Endodermal cell (in vitro differentiated cells): ENCODE data around the gene UVRAG. TPM values are rescaled to one million over a fixed set of nuclear protein-coding genes. Genes with fewer than 3 reads are reported as not detected.

Experiments used
- DNase-seq: peaks from one replicate; pipeline ENCODE4 v3.0.0-alpha.2; 2017
- H3K27ac ChIP-seq: 2 replicates; pipeline ENCODE4 v1.5.1; 2013; ENCODE audit warnings: mild to moderate bottlenecking, low read depth, low read length, moderate library complexity
- H3K27me3 ChIP-seq: 2 replicates; pipeline ENCODE4 v1.6.1; 2013; ENCODE audit warnings: mild to moderate bottlenecking, low read length, moderate library complexity; ENCODE audit not compliant: insufficient read depth, control insufficient read depth, poor library complexity, severe bottlenecking
- H3K36me3 ChIP-seq: 2 replicates; pipeline ENCODE4 v1.7.0; 2013; ENCODE audit warnings: mild to moderate bottlenecking, low read length, moderate library complexity; ENCODE audit not compliant: control insufficient read depth, insufficient read depth
- H3K4me1 ChIP-seq: one replicate; pipeline ENCODE4 v1.7.0; 2013; ENCODE audit warnings: low read length; ENCODE audit not compliant: control insufficient read depth, insufficient read depth
- H3K4me3 ChIP-seq: 2 replicates; pipeline ENCODE4 v1.5.1; 2013; ENCODE audit warnings: mild to moderate bottlenecking, low read length, moderate library complexity
- H3K9ac ChIP-seq: 2 replicates; pipeline ENCODE4 v1.6.1; 2013; ENCODE audit warnings: mild to moderate bottlenecking, low read length, moderate library complexity; ENCODE audit not compliant: poor library complexity, severe bottlenecking; ENCODE audit errors: extremely low read depth
- H3K9me3 ChIP-seq: 2 replicates; pipeline ENCODE4 v1.6.1; 2013; ENCODE audit warnings: mild to moderate bottlenecking, low read length, moderate library complexity; ENCODE audit not compliant: control insufficient read depth
- H3K27ac Mint-ChIP-seq: 2 replicates; pipeline ENCODE4 v1.8.0; 2020; ENCODE audit warnings: mixed read lengths
- H3K27me3 Mint-ChIP-seq: 2 replicates; pipeline ENCODE4 v1.8.0; 2021; ENCODE audit warnings: mild to moderate bottlenecking, mixed read lengths; ENCODE audit not compliant: insufficient read depth
- H3K36me3 Mint-ChIP-seq: 2 replicates; pipeline ENCODE4 v1.8.0; 2020; ENCODE audit warnings: low read depth, mixed read lengths
- H3K4me1 Mint-ChIP-seq: 2 replicates; pipeline ENCODE4 v1.8.0; 2020; ENCODE audit warnings: mixed read lengths
- H3K4me3 Mint-ChIP-seq: 2 replicates; pipeline ENCODE4 v1.8.0; 2020; ENCODE audit warnings: mild to moderate bottlenecking, moderate library complexity, mixed read lengths
- H3K9me3 Mint-ChIP-seq: 2 replicates; pipeline ENCODE4 v1.8.0; 2020; ENCODE audit warnings: mild to moderate bottlenecking, mixed read lengths
- CTCF ChIP-seq: fragments of 200-600 bp; sonication (generic); conservative IDR thresholded peaks from 2 replicates; pipeline ENCODE4 v1.5.0; 2021; ENCODE audit warnings: antibody characterized with exemption, mild to moderate bottlenecking
- WGBS, 2 experiments: methylation state at CpG; one replicate each; pipeline versions ENCODE4 v1.1.5 to v1.1.7; 2013; ENCODE audit warnings: missing lambda C conversion rate in 2 of 2, mixed read lengths in 1 of 2; ENCODE audit not compliant: insufficient coverage in 1 of 2, insufficient read length in 1 of 2; 5-methylcytosine and 5-hydroxymethylcytosine counted together
- total RNA-seq, 2 donors: library from RNA; stranded (reverse); fragmentation: NEBNext Ultra II Directional in 1 of 2; extraction: Animal tissue kit (Norgen Biotek cat#: 25700) in 1 of 2; gene quantifications; 2 replicates in 1 of 2; 3 replicates in 1 of 2; pipeline ENCODE4 v1.2.1, GENCODE V29; 2021

The UVRAG gene
- total RNA-seq, 2 donors from 2014 or later: 19.7 to 34.9 TPM

- peaks cover 4% of the 10 kb centered on the region for H3K4me1 ChIP-seq
- Mint-ChIP-seq H3K4me1 (peaks cover 20% of the 10 kb centered on the region), H3K27ac (no peak overlapping the region), H3K36me3 (no peaks in the 10 kb centered on the region), H3K9me3 (no peaks in the 10 kb centered on the region), H3K27me3 (no peaks in the 10 kb centered on the region), H3K4me3 (no peak overlapping the region)
- 97 to 100% methylated on average over 1 to 3 of the region's 3 CpGs for whole genome bisulfite sequencing, 2 experiments
- no peak overlapping the region for H3K9ac ChIP-seq
- H3K27ac ChIP-seq: no peak overlapping the region
- H3K27me3 ChIP-seq: no peaks in the 10 kb centered on the region
- no peak for TF ChIP-seq CTCF
- no peaks in the 10 kb centered on the region for H3K9me3 ChIP-seq
- no peaks in the 10 kb centered on the region for H3K36me3 ChIP-seq
- H3K4me3 ChIP-seq: no peak overlapping the region
- no peak for DNase-seq
Measured at GRCh38 chr11:75944515-75944914, 129.5 kb downstream of the UVRAG start.

- H3K9me3 Mint-ChIP-seq: no peaks in the 10 kb centered on the region
- Histone ChIP-seq H3K9me3 (no peaks in the 10 kb centered on the region), H3K4me3 (no peak overlapping the region), H3K36me3 (no peaks in the 10 kb centered on the region), H3K4me1 (peaks cover 4% of the 10 kb centered on the region), H3K27ac (no peak overlapping the region), H3K9ac (no peak overlapping the region), H3K27me3 (no peaks in the 10 kb centered on the region)
- no peak overlapping the region for H3K27ac Mint-ChIP-seq
- H3K27me3 Mint-ChIP-seq: no peaks in the 10 kb centered on the region
- 89 to 100% methylated on average over 1 of the region's 1 CpG for WGBS, 2 experiments
- no peaks in the 10 kb centered on the region for H3K36me3 Mint-ChIP-seq
- peaks cover 20% of the 10 kb centered on the region for H3K4me1 Mint-ChIP-seq
- no peak for DNase-seq
- H3K4me3 Mint-ChIP-seq: no peak overlapping the region
- TF ChIP-seq CTCF: no peak
Measured at GRCh38 chr11:75945446-75945845, 130.4 kb downstream of the UVRAG start.

- no peak overlapping the region for H3K27ac ChIP-seq
- H3K27me3 Mint-ChIP-seq: no peaks in the 10 kb centered on the region
- WGBS, 2 experiments: 87 to 100% methylated on average over 1 to 2 of the region's 2 CpGs
- H3K4me1 Mint-ChIP-seq: peaks cover 20% of the 10 kb centered on the region
- H3K9ac ChIP-seq: no peak overlapping the region
- no peaks in the 10 kb centered on the region for H3K36me3 Mint-ChIP-seq
- DNase-seq: no peak
- no peaks in the 10 kb centered on the region for H3K9me3 Mint-ChIP-seq
- no peak overlapping the region for H3K4me3 Mint-ChIP-seq
- TF ChIP-seq CTCF: no peak
- no peak overlapping the region for H3K27ac Mint-ChIP-seq
- H3K9me3 ChIP-seq: no peaks in the 10 kb centered on the region
- H3K4me1 ChIP-seq: peaks cover 4% of the 10 kb centered on the region
- H3K4me3 ChIP-seq: no peak overlapping the region
- H3K27me3 ChIP-seq: no peaks in the 10 kb centered on the region
- no peaks in the 10 kb centered on the region for H3K36me3 ChIP-seq
Measured at GRCh38 chr11:75945947-75946346, 130.9 kb downstream of the UVRAG start.
